Measurements from ENCODE around the gene SCMH1.

DNA sequence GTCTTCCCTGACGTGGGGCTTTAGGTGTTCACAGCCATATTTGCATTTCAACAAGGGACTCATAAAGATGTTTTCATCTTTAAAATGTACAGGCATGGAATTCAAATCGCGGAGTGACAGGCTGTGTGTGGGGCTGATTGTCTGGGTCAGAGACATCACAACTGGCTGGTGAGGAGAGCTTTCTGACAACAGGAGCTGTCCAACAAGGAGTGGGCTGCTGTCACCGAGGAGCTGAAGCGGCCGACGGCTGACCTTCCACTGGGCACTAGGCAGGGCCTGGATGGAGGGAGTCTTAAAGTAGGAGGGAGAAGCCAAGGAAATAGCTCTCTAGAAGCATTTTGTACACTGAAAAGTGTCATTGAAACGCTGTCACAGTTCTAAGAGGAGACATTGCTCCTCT lies 30.5 kb upstream of the SCMH1 start:
- TF ChIP-seq CTCF (IDR thresholded peaks at IDR 0.05; ENCODE audit: low read length) (no peak), EZH2 (IDR thresholded peaks at IDR 0.05; ENCODE audit: borderline replicate concordance, low read length) (no peak)
